Fibroblast of lung (primary cell): ENCODE data around the gene ARHGEF6. TPM values are rescaled to one million over a fixed set of nuclear protein-coding genes. Genes with fewer than 3 reads are reported as not detected.

Experiments
- DNase-seq, 2 donors: peaks; one replicate each; pipeline versions ENCODE4 v3.0.0 to v3.0.0-alpha.2; 2010; ENCODE audit warnings: low read depth in 2 of 2
- H2AFZ ChIP-seq: 2 replicates; pipeline ENCODE4 v1.5.1; 2012; ENCODE audit warnings: low read length, control low read depth, inconsistent platforms
- H3K27ac ChIP-seq: 2 replicates; pipeline ENCODE4 v1.5.1; 2011; ENCODE audit warnings: low read length, control low read depth; ENCODE audit not compliant: insufficient read depth
- H3K27me3 ChIP-seq: 2 replicates; pipeline ENCODE4 v1.5.1; 2011; ENCODE audit warnings: mild to moderate bottlenecking, low read length; ENCODE audit not compliant: control insufficient read depth, insufficient read depth
- H3K36me3 ChIP-seq: 2 replicates; pipeline ENCODE4 v1.5.1; 2011; ENCODE audit warnings: low read length; ENCODE audit not compliant: control insufficient read depth, insufficient read depth
- H3K4me1 ChIP-seq: 2 replicates; pipeline ENCODE4 v1.5.1; 2011; ENCODE audit warnings: low read length; ENCODE audit not compliant: control insufficient read depth, insufficient read depth; ENCODE audit errors: extremely low read depth
- H3K4me2 ChIP-seq: 2 replicates; pipeline ENCODE4 v1.5.1; 2011; ENCODE audit warnings: low read length, control low read depth; ENCODE audit not compliant: insufficient read depth; ENCODE audit errors: extremely low read depth
- H3K4me3 ChIP-seq, 4 experiments: fragments of 200-600 bp in 1 of 4; sonication (generic) in 1 of 4; replicated peaks in 1 of 4; 2 replicates each; pipeline ENCODE4 v1.5.1; 2011 to 2016; ENCODE audit warnings: low read length in 4 of 4, low read depth in 3 of 4, mild to moderate bottlenecking in 3 of 4, control low read depth in 2 of 4, inconsistent platforms in 1 of 4, mixed read lengths in 1 of 4; ENCODE audit not compliant: insufficient read depth in 1 of 4; ENCODE audit errors: control extremely low read depth in 1 of 4
- H3K79me2 ChIP-seq: 2 replicates; pipeline ENCODE4 v1.5.1; 2012; ENCODE audit warnings: mild to moderate bottlenecking, low read length, inconsistent platforms; ENCODE audit not compliant: control insufficient read depth, insufficient read depth
- H3K9ac ChIP-seq: 2 replicates; pipeline ENCODE4 v1.5.1; 2011; ENCODE audit warnings: mild to moderate bottlenecking, low read length, control low read depth; ENCODE audit not compliant: insufficient read depth
- H3K9me3 ChIP-seq: 2 replicates; pipeline ENCODE4 v1.5.1; 2012; ENCODE audit warnings: low read depth, low read length; ENCODE audit not compliant: control insufficient read depth, insufficient read depth
- H4K20me1 ChIP-seq: 2 replicates; pipeline ENCODE4 v1.5.1; 2011; ENCODE audit warnings: low read length; ENCODE audit not compliant: control insufficient read depth, insufficient read depth; ENCODE audit errors: extremely low read depth
- EZH2 ChIP-seq: IDR thresholded peaks from 2 replicates; pipeline ENCODE4 v1.5.1; 2012; ENCODE audit warnings: low read length, control low read depth, mild to moderate bottlenecking; ENCODE audit errors: missing control alignments
- polyA plus RNA-seq, 2 donors: library from polyadenylated mRNA; depleted of rRNA in 1 of 2; stranded (reverse) in 1 of 2; unstranded in 1 of 2; fragments of >200 nt; gene quantifications; 2 replicates each; pipeline ENCODE4 v1.2.1, GENCODE V29; 2011 to 2012; ENCODE audit warnings: missing spikeins in 1 of 2
- total RNA-seq: library from RNA; depleted of rRNA; stranded (reverse); fragments of >200 nt; gene quantifications from 2 replicates; pipeline ENCODE4 v1.2.1, GENCODE V29; 2014
- TF ChIP-seq, protein P1 (sequence below), 2 donors: IDR thresholded peaks in 1 of 2; conservative IDR thresholded peaks in 1 of 2; 1 replicate in 1 of 2; 2 replicates in 1 of 2; pipeline ENCODE4 v1.5.1; 2011 to 2012; ENCODE audit warnings: low read length in 2 of 2, control low read depth in 1 of 2, inconsistent platforms in 1 of 2, low read depth in 1 of 2, mild to moderate bottlenecking in 1 of 2

ARHGEF6 gene
- total and polyA plus RNA-seq, 2 donors (not counting 1 experiment from before 2014, with no cell fraction given): 30.1 to 32.5 TPM

DNA sequence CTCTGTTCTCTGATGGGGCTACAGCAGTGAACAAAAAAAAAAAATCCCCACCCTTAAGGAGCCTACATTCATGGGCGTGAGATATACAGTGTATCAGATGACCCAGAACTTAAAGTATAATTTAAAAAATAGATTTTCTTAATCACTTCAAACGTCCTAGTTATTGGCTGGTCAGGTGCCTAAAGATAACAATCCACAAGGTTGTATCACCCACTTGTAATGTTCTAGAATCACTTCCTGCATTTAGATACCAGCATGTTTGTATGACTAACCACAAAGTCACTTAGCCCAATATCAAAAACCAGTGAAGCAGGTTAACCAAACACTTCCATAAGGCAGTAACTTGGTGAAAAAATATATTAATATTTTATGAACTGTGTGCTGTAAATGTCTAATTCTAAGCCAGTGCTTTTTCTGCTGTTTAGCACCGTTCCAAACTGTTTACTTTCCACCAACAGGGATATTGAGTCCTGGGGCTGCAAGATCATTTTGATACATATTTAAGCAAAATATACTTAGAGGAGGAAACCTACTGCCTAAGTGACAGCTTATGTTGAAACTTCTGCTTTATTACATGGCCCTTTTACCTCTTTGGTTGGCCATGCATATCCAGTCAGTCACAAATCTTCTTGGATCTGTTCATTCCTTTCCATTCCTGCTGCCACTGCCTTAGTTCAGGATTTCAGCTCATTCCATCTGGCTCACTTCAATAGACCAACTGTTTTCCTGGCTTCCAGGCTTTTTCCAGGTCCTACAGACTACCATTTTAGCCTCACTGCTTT, 89.5 kb downstream of the ARHGEF6 start:
- H3K9me3 ChIP-seq: no peaks in the 10 kb centered on the region
- TF ChIP-seq, protein P1, sequence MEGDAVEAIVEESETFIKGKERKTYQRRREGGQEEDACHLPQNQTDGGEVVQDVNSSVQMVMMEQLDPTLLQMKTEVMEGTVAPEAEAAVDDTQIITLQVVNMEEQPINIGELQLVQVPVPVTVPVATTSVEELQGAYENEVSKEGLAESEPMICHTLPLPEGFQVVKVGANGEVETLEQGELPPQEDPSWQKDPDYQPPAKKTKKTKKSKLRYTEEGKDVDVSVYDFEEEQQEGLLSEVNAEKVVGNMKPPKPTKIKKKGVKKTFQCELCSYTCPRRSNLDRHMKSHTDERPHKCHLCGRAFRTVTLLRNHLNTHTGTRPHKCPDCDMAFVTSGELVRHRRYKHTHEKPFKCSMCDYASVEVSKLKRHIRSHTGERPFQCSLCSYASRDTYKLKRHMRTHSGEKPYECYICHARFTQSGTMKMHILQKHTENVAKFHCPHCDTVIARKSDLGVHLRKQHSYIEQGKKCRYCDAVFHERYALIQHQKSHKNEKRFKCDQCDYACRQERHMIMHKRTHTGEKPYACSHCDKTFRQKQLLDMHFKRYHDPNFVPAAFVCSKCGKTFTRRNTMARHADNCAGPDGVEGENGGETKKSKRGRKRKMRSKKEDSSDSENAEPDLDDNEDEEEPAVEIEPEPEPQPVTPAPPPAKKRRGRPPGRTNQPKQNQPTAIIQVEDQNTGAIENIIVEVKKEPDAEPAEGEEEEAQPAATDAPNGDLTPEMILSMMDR (conservative IDR thresholded peaks at IDR 0.05 in 1 of 2, IDR thresholded peaks at IDR 0.05 in 1 of 2; ENCODE audit: low read depth in 1 of 2, low read length in 2 of 2): no peak
- TF ChIP-seq EZH2: no peak
- no peaks in the 10 kb centered on the region for H3K27me3 ChIP-seq
- no peak overlapping the region for H2AFZ ChIP-seq
- H3K4me2 ChIP-seq: no peak overlapping the region
- H3K79me2 ChIP-seq: no peaks in the 10 kb centered on the region
- H3K4me3 ChIP-seq: no peak overlapping the region
- no peaks in the 10 kb centered on the region for H3K4me1 ChIP-seq
- peak in 1 of 2 donors; percentile 64 for DNase-seq
- H3K36me3 ChIP-seq: no peaks in the 10 kb centered on the region
- no peaks in the 10 kb centered on the region for H4K20me1 ChIP-seq
- no peak overlapping the region for H3K27ac ChIP-seq
- H3K9ac ChIP-seq: no peak overlapping the region

DNA sequence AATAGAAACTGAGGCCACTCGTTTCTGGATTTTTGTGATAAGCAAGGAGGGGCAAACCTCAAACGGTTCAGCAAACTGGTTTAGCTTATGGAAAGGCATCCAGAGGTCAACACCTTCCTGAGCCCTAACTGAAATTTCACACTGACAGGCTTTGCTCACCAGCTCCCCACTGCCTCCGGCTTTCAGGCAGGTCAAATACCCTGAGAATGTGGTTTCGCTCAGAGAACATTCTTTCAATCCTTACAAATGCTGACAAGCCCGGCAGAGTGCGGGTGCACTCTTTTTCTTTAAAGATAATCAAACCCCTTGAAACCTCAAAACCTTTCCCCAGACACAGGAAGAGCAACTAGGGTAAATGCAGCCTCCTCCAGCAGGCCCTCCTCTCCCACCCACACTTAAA, 91.3 kb downstream of the ARHGEF6 start:
- H3K4me3 ChIP-seq: no peak overlapping the region
- no peak overlapping the region for H3K9ac ChIP-seq
- H3K79me2 ChIP-seq: no peaks in the 10 kb centered on the region
- no peaks in the 10 kb centered on the region for H4K20me1 ChIP-seq
- no peaks in the 10 kb centered on the region for H3K36me3 ChIP-seq
- no peaks in the 10 kb centered on the region for H3K4me1 ChIP-seq
- no peaks in the 10 kb centered on the region for H3K27me3 ChIP-seq
- H3K4me2 ChIP-seq: no peak overlapping the region
- DNase-seq: peak in 1 of 2 donors; percentile 66
- no peak overlapping the region for H3K27ac ChIP-seq
- TF ChIP-seq EZH2: no peak
- TF ChIP-seq, protein P1 (conservative IDR thresholded peaks at IDR 0.05 in 1 of 2, IDR thresholded peaks at IDR 0.05 in 1 of 2; ENCODE audit: low read depth in 1 of 2, low read length in 2 of 2): no peak
- H3K9me3 ChIP-seq: no peaks in the 10 kb centered on the region
- no peak overlapping the region for H2AFZ ChIP-seq

DNA sequence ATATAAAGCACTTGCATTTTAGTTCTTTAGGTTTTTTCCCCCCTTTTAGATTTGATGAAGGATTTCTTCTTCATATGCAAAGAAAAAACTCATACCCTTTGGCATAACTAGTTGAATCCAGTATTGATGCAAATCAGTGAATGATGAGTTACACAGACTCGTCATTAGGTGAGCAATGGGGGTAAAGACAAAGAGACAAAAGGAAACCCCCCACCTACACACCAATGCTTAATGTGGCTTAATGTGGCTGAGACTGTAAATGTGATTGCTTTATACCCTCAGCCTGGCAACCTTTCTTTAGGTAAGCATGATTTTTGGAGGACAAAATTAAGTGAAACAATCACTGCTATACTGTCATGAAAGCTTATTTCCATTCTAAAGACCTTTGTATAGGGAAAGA, 93.3 kb downstream of the ARHGEF6 start:
- Histone ChIP-seq H3K4me2 (no peak overlapping the region), H3K4me3 (no peak overlapping the region), H3K9me3 (no peaks in the 10 kb centered on the region), H3K9ac (no peak overlapping the region), H3K79me2 (no peaks in the 10 kb centered on the region), H4K20me1 (no peaks in the 10 kb centered on the region), H3K27me3 (no peaks in the 10 kb centered on the region), H2AFZ (no peak overlapping the region), H3K4me1 (no peaks in the 10 kb centered on the region), H3K36me3 (no peaks in the 10 kb centered on the region), H3K27ac (no peak overlapping the region)
- TF ChIP-seq EZH2: no peak
- TF ChIP-seq, protein P1 (conservative IDR thresholded peaks at IDR 0.05 in 1 of 2, IDR thresholded peaks at IDR 0.05 in 1 of 2; ENCODE audit: low read depth in 1 of 2, low read length in 2 of 2): no peak
- no peak for DNase-seq
